Endodermal cell (in vitro differentiated cells): ENCODE measurements around the gene MFSD1. TPM values are rescaled to one million over a fixed set of nuclear protein-coding genes. Genes with fewer than 3 reads are reported as not detected.

Experiments used
- DNase-seq: peaks from one replicate; pipeline ENCODE4 v3.0.0-alpha.2; 2017
- H3K27ac ChIP-seq: 2 replicates; pipeline ENCODE4 v1.5.1; 2013; ENCODE audit warnings: mild to moderate bottlenecking, low read depth, low read length, moderate library complexity
- H3K27me3 ChIP-seq: 2 replicates; pipeline ENCODE4 v1.6.1; 2013; ENCODE audit warnings: mild to moderate bottlenecking, low read length, moderate library complexity; ENCODE audit not compliant: insufficient read depth, control insufficient read depth, poor library complexity, severe bottlenecking
- H3K36me3 ChIP-seq: 2 replicates; pipeline ENCODE4 v1.7.0; 2013; ENCODE audit warnings: mild to moderate bottlenecking, low read length, moderate library complexity; ENCODE audit not compliant: control insufficient read depth, insufficient read depth
- H3K4me1 ChIP-seq: one replicate; pipeline ENCODE4 v1.7.0; 2013; ENCODE audit warnings: low read length; ENCODE audit not compliant: control insufficient read depth, insufficient read depth
- H3K4me3 ChIP-seq: 2 replicates; pipeline ENCODE4 v1.5.1; 2013; ENCODE audit warnings: mild to moderate bottlenecking, low read length, moderate library complexity
- H3K9ac ChIP-seq: 2 replicates; pipeline ENCODE4 v1.6.1; 2013; ENCODE audit warnings: mild to moderate bottlenecking, low read length, moderate library complexity; ENCODE audit not compliant: poor library complexity, severe bottlenecking; ENCODE audit errors: extremely low read depth
- H3K9me3 ChIP-seq: 2 replicates; pipeline ENCODE4 v1.6.1; 2013; ENCODE audit warnings: mild to moderate bottlenecking, low read length, moderate library complexity; ENCODE audit not compliant: control insufficient read depth
- H3K27ac Mint-ChIP-seq: 2 replicates; pipeline ENCODE4 v1.8.0; 2020; ENCODE audit warnings: mixed read lengths
- H3K27me3 Mint-ChIP-seq: 2 replicates; pipeline ENCODE4 v1.8.0; 2021; ENCODE audit warnings: mild to moderate bottlenecking, mixed read lengths; ENCODE audit not compliant: insufficient read depth
- H3K36me3 Mint-ChIP-seq: 2 replicates; pipeline ENCODE4 v1.8.0; 2020; ENCODE audit warnings: low read depth, mixed read lengths
- H3K4me1 Mint-ChIP-seq: 2 replicates; pipeline ENCODE4 v1.8.0; 2020; ENCODE audit warnings: mixed read lengths
- H3K4me3 Mint-ChIP-seq: 2 replicates; pipeline ENCODE4 v1.8.0; 2020; ENCODE audit warnings: mild to moderate bottlenecking, moderate library complexity, mixed read lengths
- H3K9me3 Mint-ChIP-seq: 2 replicates; pipeline ENCODE4 v1.8.0; 2020; ENCODE audit warnings: mild to moderate bottlenecking, mixed read lengths
- WGBS, 2 experiments: methylation state at CpG; one replicate each; pipeline versions ENCODE4 v1.1.5 to v1.1.7; 2013; ENCODE audit warnings: missing lambda C conversion rate in 2 of 2, mixed read lengths in 1 of 2; ENCODE audit not compliant: insufficient coverage in 1 of 2, insufficient read length in 1 of 2; 5-methylcytosine and 5-hydroxymethylcytosine counted together
- total RNA-seq, 2 donors: library from RNA; stranded (reverse); fragmentation: NEBNext Ultra II Directional in 1 of 2; extraction: Animal tissue kit (Norgen Biotek cat#: 25700) in 1 of 2; gene quantifications; 2 replicates in 1 of 2; 3 replicates in 1 of 2; pipeline ENCODE4 v1.2.1, GENCODE V29; 2021
- TF ChIP-seq, protein P1 (sequence below): fragments of 200-600 bp; sonication (generic); conservative IDR thresholded peaks from 2 replicates; pipeline ENCODE4 v1.5.0; 2021; ENCODE audit warnings: antibody characterized with exemption, mild to moderate bottlenecking

Gene MFSD1
- total RNA-seq, 2 donors from 2014 or later = 11.7 to 13.4 TPM

- 96 to 100% methylated on average over 5 to 6 of the region's 6 CpGs for WGBS, 2 experiments
- no peaks in the 10 kb centered on the region for H3K36me3 ChIP-seq
- no peaks in the 10 kb centered on the region for H3K9me3 Mint-ChIP-seq
- TF ChIP-seq, protein P1, sequence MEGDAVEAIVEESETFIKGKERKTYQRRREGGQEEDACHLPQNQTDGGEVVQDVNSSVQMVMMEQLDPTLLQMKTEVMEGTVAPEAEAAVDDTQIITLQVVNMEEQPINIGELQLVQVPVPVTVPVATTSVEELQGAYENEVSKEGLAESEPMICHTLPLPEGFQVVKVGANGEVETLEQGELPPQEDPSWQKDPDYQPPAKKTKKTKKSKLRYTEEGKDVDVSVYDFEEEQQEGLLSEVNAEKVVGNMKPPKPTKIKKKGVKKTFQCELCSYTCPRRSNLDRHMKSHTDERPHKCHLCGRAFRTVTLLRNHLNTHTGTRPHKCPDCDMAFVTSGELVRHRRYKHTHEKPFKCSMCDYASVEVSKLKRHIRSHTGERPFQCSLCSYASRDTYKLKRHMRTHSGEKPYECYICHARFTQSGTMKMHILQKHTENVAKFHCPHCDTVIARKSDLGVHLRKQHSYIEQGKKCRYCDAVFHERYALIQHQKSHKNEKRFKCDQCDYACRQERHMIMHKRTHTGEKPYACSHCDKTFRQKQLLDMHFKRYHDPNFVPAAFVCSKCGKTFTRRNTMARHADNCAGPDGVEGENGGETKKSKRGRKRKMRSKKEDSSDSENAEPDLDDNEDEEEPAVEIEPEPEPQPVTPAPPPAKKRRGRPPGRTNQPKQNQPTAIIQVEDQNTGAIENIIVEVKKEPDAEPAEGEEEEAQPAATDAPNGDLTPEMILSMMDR = no peak
- H3K27me3 Mint-ChIP-seq = peaks cover 5% of the 10 kb centered on the region
- H3K4me1 Mint-ChIP-seq = no peaks in the 10 kb centered on the region
- no peak overlapping the region for H3K27ac ChIP-seq
- H3K4me1 ChIP-seq = no peaks in the 10 kb centered on the region
- no peak overlapping the region for H3K4me3 Mint-ChIP-seq
- no peak overlapping the region for H3K4me3 ChIP-seq
- DNase-seq = no peak
- H3K27ac Mint-ChIP-seq = no peak overlapping the region
- H3K36me3 Mint-ChIP-seq = no peaks in the 10 kb centered on the region
- H3K9ac ChIP-seq = no peak overlapping the region
- no peaks in the 10 kb centered on the region for H3K9me3 ChIP-seq
- H3K27me3 ChIP-seq = peaks cover 11% of the 10 kb centered on the region
Measured at GRCh38 chr3:158864492-158864891, 62.6 kb downstream of the MFSD1 start.

- Mint-ChIP-seq H3K36me3 (no peaks in the 10 kb centered on the region), H3K4me3 (no peak overlapping the region), H3K4me1 (no peaks in the 10 kb centered on the region), H3K27ac (no peak overlapping the region), H3K9me3 (no peaks in the 10 kb centered on the region), H3K27me3 (peaks cover 15% of the 10 kb centered on the region)
- Histone ChIP-seq H3K27me3 (peaks cover 14% of the 10 kb centered on the region), H3K27ac (no peak overlapping the region), H3K9me3 (no peaks in the 10 kb centered on the region), H3K36me3 (no peaks in the 10 kb centered on the region), H3K9ac (no peak overlapping the region), H3K4me1 (no peaks in the 10 kb centered on the region), H3K4me3 (no peak overlapping the region)
- no peak for DNase-seq
- TF ChIP-seq, protein P1 = no peak
Measured at GRCh38 chr3:158875700-158876099, 73.8 kb downstream of the MFSD1 start.

Other genes starting within 250 kb of the MFSD1 start
- 10 to 100 TPM; 19.3 to 43.8 TPM for gene MLF1, start 230.9 kb upstream of the MFSD1 start, total RNA-seq
- 10 to 100 TPM; 29.4 to 37.4 TPM for gene GFM1, start 157.5 kb upstream of the MFSD1 start, total RNA-seq
- gene LXN, start 129.4 kb upstream of the MFSD1 start, total RNA-seq = 1 to 10 TPM; 8.8 to 10.0 TPM
- under 1 TPM; 0.58 to 0.95 TPM for gene RARRES1, start 69.6 kb upstream of the MFSD1 start, total RNA-seq